Measurements from ENCODE around the gene PTPN3.

PTPN3 gene

GRCh38 chr9:109411798-109412352 lies 86.2 kb downstream of the PTPN3 start:
- DNase-seq (ENCODE audit: low read depth) = no peak
- H3K4me3 ChIP-seq (ENCODE audit: low read depth, low read length) = no peak overlapping the region

GRCh38 chr9:109411069-109411761 lies 86.9 kb downstream of the PTPN3 start:
- H3K4me3 ChIP-seq (ENCODE audit: low read depth, low read length) = no peak overlapping the region
- DNase-seq (ENCODE audit: low read depth) = no peak

- H3K4me3 ChIP-seq (ENCODE audit: low read depth, low read length) = no peak overlapping the region
- DNase-seq (ENCODE audit: low read depth) = no peak
Observed at GRCh38 chr9:109409773-109410397, 88.2 kb downstream of the PTPN3 start.

GRCh38 chr9:109408759-109409462 lies 89.2 kb downstream of the PTPN3 start:
- no peak for DNase-seq (ENCODE audit: low read depth)
- no peak overlapping the region for H3K4me3 ChIP-seq (ENCODE audit: low read depth, low read length)

DNA sequence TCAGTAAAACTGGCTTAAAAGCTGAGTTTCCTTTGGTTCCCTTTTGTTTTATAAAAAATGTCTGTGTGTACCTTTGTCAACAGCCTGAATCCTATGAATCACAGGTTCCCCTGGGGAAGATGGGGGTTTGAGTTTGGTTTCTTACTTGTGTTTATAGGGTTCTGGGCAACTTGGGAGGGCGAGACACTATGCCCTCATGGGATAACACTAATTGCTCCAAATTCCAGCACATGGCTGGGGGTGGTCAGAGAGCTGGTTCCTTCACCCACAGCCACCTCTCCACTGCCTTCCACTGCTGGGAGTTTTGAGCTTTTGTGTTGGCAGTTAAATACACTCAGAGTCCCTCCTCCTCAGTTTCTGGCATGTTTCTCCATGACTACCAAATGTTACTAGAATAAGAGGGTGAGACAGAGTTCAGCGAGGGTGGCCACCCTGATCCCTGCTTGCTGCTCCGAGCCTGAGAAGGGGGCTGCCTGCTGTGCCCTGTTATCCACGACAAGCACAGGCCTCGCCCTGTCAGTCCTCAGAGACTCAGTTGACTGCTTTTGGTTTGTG lies 94.3 kb downstream of the PTPN3 start:
- DNase-seq (ENCODE audit: low read depth) = no peak
- H3K4me3 ChIP-seq (ENCODE audit: low read depth, low read length) = no peak overlapping the region

GRCh38 chr9:109403116-109403515 lies 95.0 kb downstream of the PTPN3 start:
- H3K4me3 ChIP-seq (ENCODE audit: low read depth, low read length) = no peak overlapping the region
- no peak for DNase-seq (ENCODE audit: low read depth)

GRCh38 chr9:109401990-109402318 lies 96.2 kb downstream of the PTPN3 start:
- no peak for DNase-seq (ENCODE audit: low read depth)
- H3K4me3 ChIP-seq (ENCODE audit: low read depth, low read length) = no peak overlapping the region

- no peak for DNase-seq (ENCODE audit: low read depth)
- no peak overlapping the region for H3K4me3 ChIP-seq (ENCODE audit: low read depth, low read length)
Observed at GRCh38 chr9:109401169-109401989, 96.7 kb downstream of the PTPN3 start.

DNA sequence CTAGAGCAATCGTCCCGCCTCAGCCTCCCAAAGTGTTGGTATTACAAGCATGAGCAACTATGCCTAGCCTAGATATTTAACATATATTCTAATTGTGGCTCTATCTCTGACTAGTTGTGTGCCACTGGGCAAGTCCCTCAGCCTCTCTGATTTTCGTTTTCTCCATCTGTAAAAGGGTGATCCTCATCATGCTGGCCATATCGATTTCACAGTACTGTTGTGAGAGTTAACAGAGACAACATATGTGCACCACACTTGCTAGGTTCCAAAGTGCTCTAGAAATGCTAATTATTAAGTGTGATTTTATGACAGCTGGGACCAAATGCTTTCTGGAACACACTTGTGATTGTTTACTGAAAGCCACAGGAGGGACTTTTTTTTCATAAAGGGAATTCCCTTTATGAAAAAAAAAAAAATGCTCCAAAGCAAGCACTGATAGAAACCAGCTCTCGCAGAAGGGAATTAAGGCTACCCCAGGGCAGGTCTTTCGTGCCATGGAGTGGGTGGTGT lies 98.8 kb downstream of the PTPN3 start:
- no peak for DNase-seq (ENCODE audit: low read depth)
- no peak overlapping the region for H3K4me3 ChIP-seq (ENCODE audit: low read depth, low read length)

GRCh38 chr9:109391176-109391575 lies 106.9 kb downstream of the PTPN3 start:
- DNase-seq (ENCODE audit: low read depth) = no peak

GRCh38 chr9:109387856-109388255 lies 110.3 kb downstream of the PTPN3 start:
- H3K4me3 ChIP-seq (ENCODE audit: low read depth, low read length) = no peak overlapping the region
- DNase-seq (ENCODE audit: low read depth) = no peak

More at GRCh38 chr9:109391176-109391575, 106.9 kb downstream of the PTPN3 start:
- H3K4me3 ChIP-seq (ENCODE audit: low read depth, low read length) = no peak overlapping the region

DNA sequence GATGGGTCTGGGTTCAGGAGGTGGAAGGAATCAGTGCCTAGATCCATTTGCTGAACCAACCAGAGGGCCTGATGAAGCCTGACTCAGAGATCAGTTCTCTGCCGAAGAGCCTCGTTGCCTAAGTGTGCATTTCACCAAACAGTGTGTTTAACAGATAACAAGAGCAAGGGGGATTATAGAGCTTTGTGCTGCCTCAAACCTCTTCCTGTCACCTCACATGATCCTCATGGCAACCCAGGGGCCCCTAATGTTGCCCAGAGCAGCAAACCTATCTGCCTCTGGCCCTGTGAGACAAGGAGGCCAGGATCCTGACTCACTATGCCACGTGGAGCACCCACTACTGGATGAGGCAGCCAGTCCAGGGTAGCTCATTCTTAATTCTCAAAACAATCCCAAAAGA lies 110.9 kb downstream of the PTPN3 start:
- DNase-seq (ENCODE audit: low read depth) = no peak
- no peak overlapping the region for H3K4me3 ChIP-seq (ENCODE audit: low read depth, low read length)

- DNase-seq (ENCODE audit: low read depth) = no peak
- H3K4me3 ChIP-seq (ENCODE audit: low read depth, low read length) = no peak overlapping the region
Observed at GRCh38 chr9:109385499-109385898, 112.6 kb downstream of the PTPN3 start.

- no peak overlapping the region for H3K4me3 ChIP-seq (ENCODE audit: low read depth, low read length)
- no peak for DNase-seq (ENCODE audit: low read depth)
Observed at GRCh38 chr9:109383947-109384346, 114.2 kb downstream of the PTPN3 start.

DNA sequence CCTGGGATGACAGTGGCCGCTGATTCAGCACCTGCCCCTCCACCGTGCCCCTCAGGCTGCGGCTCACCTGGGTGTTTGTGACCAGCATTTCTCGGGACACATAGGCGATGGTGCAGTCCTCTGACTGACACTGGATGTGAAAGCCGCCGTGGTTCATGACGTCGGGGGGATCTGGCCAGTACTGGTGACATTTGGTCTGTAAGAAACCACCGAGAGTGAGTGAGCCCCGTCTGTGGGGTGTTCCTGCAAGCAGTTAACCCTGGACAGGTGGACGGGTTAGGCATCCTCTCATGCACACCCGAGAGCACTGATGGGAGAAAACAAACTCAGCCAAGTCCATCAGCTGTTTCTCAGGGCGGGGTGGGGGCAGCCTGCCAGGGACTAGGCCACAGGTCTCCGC lies 114.8 kb downstream of the PTPN3 start:
- DNase-seq (ENCODE audit: low read depth) = no peak
- no peak overlapping the region for H3K4me3 ChIP-seq (ENCODE audit: low read depth, low read length)

DNA sequence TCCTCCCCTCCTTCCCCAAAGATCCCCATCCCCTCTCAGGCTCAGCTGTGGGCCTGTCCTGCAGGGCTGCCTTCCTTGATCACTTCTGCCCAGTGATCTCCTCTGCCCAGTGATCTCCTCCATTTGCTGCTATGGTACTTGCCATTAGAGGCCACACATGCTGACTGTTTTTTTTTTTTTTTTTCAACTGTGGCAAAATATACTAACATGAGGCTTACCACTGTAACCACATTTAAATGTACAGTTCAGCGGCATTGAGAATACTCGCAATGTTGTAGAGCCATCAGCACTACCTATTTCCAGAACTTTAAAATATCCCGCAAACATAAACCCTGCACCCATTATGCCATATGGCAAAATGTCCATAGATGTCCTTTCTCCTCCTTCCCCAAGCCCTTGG lies 115.5 kb downstream of the PTPN3 start:
- no peak for DNase-seq (ENCODE audit: low read depth)
- no peak overlapping the region for H3K4me3 ChIP-seq (ENCODE audit: low read depth, low read length)

DNA sequence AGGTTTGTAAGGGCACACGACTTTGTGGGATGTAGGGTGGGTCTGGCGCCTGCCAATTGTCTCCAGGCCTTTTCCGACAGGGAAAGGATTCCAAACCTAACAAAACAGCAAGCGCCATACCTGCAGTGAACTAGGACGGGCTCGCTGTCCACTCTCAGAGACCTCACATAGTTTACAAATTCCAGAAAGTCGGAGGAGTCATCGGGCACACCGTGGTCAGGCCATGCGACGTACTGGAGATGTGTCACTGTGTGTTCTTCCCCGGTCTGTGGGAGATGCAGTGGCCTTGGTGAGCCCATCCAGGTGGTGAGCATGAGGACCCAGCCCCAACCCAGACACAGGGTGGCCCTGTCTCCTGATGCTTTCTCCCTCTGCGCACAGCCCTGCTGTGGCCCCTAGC lies 115.9 kb downstream of the PTPN3 start:
- no peak for DNase-seq (ENCODE audit: low read depth)
- no peak overlapping the region for H3K4me3 ChIP-seq (ENCODE audit: low read depth, low read length)

GRCh38 chr9:109381011-109381729 lies 116.9 kb downstream of the PTPN3 start:
- H3K4me3 ChIP-seq (ENCODE audit: low read depth, low read length) = no peak overlapping the region
- DNase-seq (ENCODE audit: low read depth) = no peak

DNA sequence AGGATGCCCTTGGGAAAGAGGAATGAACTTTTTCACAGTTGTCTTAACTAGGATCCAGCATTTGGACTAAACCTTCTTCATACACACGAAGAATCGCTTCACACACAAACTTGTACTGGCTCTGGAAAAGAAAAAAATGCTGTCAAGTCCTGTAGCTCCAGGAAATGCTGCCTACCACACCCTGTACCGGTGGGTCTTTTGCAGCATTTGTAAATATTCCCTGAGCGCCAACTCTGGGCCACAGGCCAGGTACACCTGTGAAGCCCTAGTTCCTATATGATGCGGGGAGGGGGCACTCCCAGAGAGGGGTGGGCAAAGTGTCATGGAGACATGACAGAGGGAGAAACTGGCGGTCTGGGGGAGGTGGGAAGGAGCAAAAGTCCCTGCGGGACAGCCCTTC lies 118.6 kb downstream of the PTPN3 start:
- DNase-seq (ENCODE audit: low read depth) = no peak
- H3K4me3 ChIP-seq (ENCODE audit: low read depth, low read length) = no peak overlapping the region

All from skeletal muscle cell (primary cell).